GM23248 (cell line): ENCODE data around the gene TICRR.

Source experiments
- EZH2 ChIP-seq: fragments of 200-600 bp; sonication (generic); IDR thresholded peaks from 2 replicates; pipeline ENCODE4 v1.6.1; 2018; ENCODE audit warnings: antibody characterized with exemption, mild to moderate bottlenecking; ENCODE audit not compliant: insufficient read depth, poor library complexity, severe bottlenecking
- EZH2phosphoT487 ChIP-seq: fragments of 200-600 bp; sonication (generic); IDR thresholded peaks from 2 replicates; pipeline ENCODE4 v1.6.1; 2018; ENCODE audit warnings: antibody characterized with exemption, moderate library complexity, mild to moderate bottlenecking, low read depth; ENCODE audit not compliant: insufficient read depth

GRCh38 chr15:89629829-89630228 lies 54.6 kb downstream of the TICRR start:
- TF ChIP-seq EZH2 (no peak), EZH2phosphoT487 (no peak)
